Erythroblast (primary cell): ENCODE measurements around the gene ALDH1B1.

Source experiments
- GATA1 ChIP-seq: IDR thresholded peaks from 2 replicates; pipeline ENCODE4 v1.6.1; 2011; ENCODE audit warnings: low read depth, mild to moderate bottlenecking, control low read depth, low read length, moderate library complexity
- POLR2A ChIP-seq: IDR thresholded peaks from 2 replicates; pipeline ENCODE4 v1.6.1; 2011; ENCODE audit warnings: mild to moderate bottlenecking, low read length

DNA sequence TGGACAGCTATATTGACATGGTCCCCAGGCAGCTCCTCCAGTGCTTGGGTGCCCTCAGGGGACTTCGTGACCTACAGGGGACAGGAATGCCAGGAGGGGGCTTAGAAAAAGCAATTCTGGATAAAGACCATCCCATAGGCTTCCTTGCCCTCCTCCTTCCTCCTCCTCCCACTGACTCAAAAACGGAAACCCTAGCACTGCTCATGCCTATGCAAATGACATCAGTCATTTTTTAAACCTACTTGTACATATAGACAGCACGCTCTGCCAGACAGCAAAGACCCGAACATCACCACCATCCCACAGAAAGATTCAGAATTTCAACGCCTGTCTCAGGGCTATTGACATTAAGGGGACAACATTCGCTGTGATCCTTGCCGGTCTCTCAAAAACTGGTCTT is 20.8 kb downstream of the ALDH1B1 start:
- TF ChIP-seq POLR2A (no peak), GATA1 (no peak)
